GM21576 (cell line): ENCODE measurements around the gene RABGAP1L.
"Not testable (repeated sequence)": the region's sequence is repeated elsewhere in the genome, so short reads cannot be mapped to it uniquely, and the experiment has no call there.

ENCODE experiments used
- ATAC-seq: cut with Tn5 transposase; IDR thresholded peaks from one replicate; pipeline ENCODE4 v1.9.1; 2021; ENCODE audit warnings: mild to moderate bottlenecking, moderate library complexity; ENCODE audit not compliant: unreplicated experiment

Gene RABGAP1L

GRCh38 chr1:174696026-174696821 is 536.9 kb downstream of the RABGAP1L start:
- ATAC-seq, result no peak

DNA sequence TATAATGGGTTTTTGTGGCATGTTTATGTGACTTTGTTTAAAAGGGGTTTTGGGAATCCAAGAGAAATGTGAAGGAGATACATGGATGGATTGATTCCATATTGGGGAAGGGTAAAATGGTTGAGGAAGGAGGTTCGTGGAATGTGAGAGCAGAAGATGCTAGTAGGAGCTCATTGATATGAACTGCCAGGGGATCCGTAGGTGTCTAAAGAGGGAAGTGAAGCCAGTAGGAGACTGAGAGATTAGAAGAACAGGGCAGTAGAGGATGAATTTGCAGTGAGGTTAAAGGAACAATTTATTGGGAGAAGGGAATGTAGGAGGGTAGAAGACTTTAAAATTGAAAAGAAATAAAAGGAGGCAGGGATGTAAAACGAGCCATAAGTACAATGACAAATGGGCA is 541.0 kb downstream of the RABGAP1L start:
- no peak for ATAC-seq

DNA sequence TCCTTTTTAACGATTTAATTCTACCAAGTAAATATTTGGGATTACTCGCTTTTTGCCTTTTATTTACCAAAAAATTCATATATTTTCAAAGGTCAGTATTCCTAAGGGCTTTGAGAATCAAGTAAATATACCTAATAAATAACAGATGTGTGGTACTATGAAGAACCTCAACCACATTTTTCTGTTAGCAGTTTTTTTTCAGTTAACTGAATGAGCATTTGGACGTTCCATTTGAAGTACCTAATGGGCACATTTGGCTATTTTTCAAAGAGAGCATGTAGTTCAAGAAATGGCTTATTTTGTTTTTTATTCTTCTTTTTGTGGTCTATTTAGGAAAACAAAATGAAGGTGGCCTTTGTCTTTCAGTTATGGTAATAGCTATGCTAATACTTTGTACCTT is 541.5 kb downstream of the RABGAP1L start:
- ATAC-seq, result no peak

GRCh38 chr1:174701565-174701964 is 542.2 kb downstream of the RABGAP1L start:
- ATAC-seq, result no peak

DNA sequence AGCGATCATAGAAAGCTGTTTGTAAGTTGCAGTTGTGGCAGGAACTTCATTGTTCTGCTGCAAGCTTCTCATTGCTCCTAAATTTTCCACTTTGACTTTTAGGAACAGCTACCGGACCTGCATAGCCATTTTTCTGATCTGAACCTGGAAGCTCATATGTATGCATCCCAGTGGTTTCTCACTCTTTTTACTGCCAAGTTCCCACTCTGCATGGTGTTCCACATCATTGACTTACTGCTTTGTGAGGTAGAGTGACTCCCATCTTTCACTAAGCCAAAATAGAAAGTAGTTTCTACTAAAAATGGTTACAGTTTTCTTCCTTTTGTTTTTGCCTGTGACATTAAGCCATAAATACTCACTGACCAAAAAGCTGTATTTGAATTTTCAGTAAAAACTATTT is 542.7 kb downstream of the RABGAP1L start:
- ATAC-seq, result no peak

- ATAC-seq, result no peak
These were observed 544.0 kb downstream of the RABGAP1L start for GRCh38 chr1:174703309-174703708.

DNA sequence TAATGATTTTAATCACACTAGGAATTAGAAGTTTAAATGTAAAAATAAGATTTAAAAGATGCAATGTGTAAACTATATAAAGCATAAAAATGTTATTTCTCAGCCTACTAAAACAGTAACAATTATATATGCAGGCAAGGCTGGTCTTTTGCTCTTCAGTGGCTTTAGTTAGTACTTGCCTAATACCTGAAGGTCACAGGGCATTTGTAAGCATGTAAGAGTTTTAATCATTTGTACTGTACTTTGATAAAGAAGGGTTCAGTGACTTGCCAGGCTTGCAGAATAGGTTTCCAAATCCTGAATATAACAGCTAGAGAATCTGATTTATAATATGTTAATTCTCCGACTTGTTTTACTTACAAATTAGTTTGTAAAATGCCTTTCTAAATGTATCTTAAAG is 545.0 kb downstream of the RABGAP1L start:
- no peak for ATAC-seq

GRCh38 chr1:174710868-174711845 is 551.8 kb downstream of the RABGAP1L start:
- no peak for ATAC-seq

DNA sequence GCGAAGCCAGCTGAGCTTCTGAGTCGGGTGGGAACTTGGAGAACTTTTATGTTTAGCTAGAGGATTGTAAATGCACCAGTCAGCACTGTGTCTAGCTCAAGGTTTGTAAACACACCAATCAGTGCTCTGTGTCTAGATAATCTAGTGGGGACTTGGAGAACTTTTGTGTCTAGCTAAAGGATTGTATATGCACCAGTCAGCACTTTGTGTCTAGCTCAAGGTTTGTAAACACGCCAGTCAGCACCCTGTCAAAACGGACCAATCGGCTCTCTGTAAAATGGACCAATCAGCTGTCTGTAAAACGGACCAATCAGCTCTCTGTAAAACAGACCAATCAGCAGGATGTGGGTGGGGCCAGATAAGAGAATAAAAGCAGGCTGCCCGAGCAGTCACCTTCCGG is 552.5 kb downstream of the RABGAP1L start:
- not testable (repeated sequence) for ATAC-seq

DNA sequence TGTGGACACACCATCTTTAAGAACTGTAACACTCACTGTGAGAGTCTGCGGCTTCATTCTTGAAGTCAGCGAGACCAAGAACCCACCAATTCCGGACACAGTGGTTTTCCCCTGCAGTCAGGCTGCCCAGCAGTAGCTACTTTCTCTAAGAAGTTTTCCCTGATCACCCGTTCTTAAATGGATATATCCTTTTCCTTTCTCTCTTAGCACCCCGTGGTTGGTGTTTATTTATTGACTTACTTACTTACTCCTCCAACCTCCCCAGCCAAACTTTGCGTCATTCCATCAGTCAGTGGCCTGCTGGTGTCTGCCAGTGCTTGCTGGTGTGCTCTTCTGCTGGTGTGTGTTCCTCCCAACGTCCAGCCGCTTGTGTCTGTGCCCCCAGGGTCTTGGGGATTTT is 553.2 kb downstream of the RABGAP1L start:
- no peak for ATAC-seq

DNA sequence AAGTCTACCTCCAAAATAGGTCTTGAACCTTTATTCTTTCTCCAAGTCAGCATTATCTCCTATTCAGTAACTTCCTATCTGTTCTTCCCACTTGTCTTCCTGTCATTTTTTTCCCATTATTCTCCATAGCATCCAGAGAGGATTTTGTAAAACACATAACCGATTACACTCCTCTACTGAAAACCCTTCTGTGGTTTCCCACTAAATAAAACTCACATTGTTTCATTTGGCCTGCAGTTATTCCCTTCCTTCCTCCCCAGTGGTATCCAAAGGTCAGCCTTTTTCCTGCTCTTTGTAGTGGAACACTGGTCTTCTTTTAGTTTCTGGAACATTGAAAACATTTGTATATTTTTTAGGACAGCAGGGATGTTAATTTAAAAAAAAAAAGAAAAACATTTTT is 554.5 kb downstream of the RABGAP1L start:
- no peak for ATAC-seq

DNA sequence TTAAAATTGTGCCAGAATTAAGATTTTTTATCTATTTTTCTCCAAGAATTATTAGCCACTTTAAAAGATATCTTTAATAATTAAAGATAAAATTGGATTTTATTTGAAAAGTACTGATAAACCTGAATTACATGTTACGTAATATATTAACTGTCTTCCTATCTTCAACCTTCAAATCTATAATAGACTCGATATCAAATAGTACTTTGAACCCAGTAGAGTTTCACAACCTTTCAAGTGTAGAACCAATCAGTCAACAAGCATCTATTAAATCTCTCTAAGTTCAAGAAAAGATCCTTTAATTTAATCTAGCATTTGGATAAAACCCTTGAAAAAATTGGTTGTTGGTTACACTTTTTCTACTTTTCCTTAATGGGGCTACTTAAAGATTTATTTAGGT is 559.9 kb downstream of the RABGAP1L start:
- ATAC-seq, result no peak

DNA sequence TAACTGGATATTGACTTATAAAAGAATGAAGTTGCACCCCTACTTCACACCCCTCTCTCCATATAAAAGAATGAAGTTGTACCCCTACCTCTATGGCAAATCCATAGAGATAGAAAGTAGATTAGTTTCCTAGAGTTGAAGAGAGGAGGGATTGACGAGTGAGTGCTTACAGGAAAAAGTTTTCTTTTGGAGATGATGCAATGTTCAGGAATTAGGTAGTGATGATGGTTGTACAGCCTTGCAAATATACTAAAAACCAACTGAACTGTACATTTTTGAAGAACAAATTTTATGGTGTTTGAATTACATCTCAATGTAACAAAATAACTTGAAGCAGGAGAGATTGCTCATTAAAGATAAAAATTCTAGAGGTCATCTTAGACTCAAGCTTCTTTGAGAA is 561.3 kb downstream of the RABGAP1L start:
- no peak for ATAC-seq

DNA sequence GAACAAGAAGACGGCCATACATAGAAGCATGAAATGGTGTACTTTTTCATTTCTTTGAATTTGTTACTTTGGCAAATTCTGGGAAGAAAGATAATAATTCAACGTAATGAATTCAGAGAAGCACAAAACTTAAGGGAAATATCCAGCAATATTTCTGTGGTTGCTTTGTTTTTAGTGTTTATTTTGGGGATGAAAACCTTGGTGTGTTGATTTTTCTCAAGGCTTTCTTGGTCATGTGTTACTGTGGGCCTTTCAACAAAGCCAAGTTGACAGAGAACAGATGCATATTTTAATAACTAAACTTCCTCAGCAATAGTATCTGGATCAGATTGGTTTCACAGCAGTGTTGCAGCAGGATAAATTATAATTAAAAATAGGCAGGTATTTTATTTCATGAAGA is 561.9 kb downstream of the RABGAP1L start:
- ATAC-seq, result no peak

- no peak for ATAC-seq
These were observed 564.5 kb downstream of the RABGAP1L start for GRCh38 chr1:174723816-174724215.

- ATAC-seq, result no peak
These were observed 564.9 kb downstream of the RABGAP1L start for GRCh38 chr1:174724219-174724618.

- no peak for ATAC-seq
These were observed 567.0 kb downstream of the RABGAP1L start for GRCh38 chr1:174726167-174726879.

- ATAC-seq, result no peak
These were observed 567.7 kb downstream of the RABGAP1L start for GRCh38 chr1:174726880-174727585.

- no peak for ATAC-seq
These were observed 575.0 kb downstream of the RABGAP1L start for GRCh38 chr1:174734270-174734669.

- no peak for ATAC-seq
These were observed 577.5 kb downstream of the RABGAP1L start for GRCh38 chr1:174736831-174737230.
